WI38 (cell line): ENCODE results near the gene PLA2G2D.

Experiments
- H3K4me3 ChIP-seq: 2 replicates; pipeline ENCODE4 v1.5.1; 2011; ENCODE audit warnings: low read depth, mild to moderate bottlenecking, control low read depth, low read length
- CTCF ChIP-seq: IDR thresholded peaks from 2 replicates; pipeline ENCODE4 v1.5.1; 2012; ENCODE audit warnings: low read depth, mild to moderate bottlenecking, control low read depth, low read length

Gene PLA2G2D

GRCh38 chr1:20076710-20077461 is 42.5 kb downstream of the PLA2G2D start:
- no peak for TF ChIP-seq CTCF

DNA sequence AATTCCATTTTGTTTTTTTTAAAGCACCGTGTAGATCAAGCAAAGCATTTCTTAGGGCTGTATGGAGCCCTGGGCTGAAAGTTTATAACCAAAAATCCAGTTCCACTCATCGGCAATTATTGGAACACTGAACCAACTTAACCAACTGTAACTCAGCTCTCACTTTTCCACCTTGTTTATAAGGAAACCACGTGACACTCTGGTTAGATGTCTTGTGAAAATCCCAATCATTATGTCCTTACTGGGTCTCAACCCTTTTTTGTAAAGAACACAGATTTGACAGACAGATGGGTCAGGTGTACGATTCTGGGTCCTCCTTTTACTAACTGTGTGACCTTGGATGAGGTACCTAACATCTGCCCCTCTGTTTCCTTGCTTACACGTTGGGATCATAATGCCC is 43.1 kb downstream of the PLA2G2D start:
- no peak for TF ChIP-seq CTCF
- H3K4me3 ChIP-seq, result no peak overlapping the region

More at GRCh38 chr1:20076710-20077461, 42.5 kb downstream of the PLA2G2D start:
- H3K4me3 ChIP-seq, result no peak overlapping the region

- no peak overlapping the region for H3K4me3 ChIP-seq
- no peak for TF ChIP-seq CTCF
Observed at GRCh38 chr1:20075345-20075744, 44.0 kb downstream of the PLA2G2D start.

- H3K4me3 ChIP-seq, result no peak overlapping the region
- no peak for TF ChIP-seq CTCF
Observed at GRCh38 chr1:20074725-20075171, 44.6 kb downstream of the PLA2G2D start.

DNA sequence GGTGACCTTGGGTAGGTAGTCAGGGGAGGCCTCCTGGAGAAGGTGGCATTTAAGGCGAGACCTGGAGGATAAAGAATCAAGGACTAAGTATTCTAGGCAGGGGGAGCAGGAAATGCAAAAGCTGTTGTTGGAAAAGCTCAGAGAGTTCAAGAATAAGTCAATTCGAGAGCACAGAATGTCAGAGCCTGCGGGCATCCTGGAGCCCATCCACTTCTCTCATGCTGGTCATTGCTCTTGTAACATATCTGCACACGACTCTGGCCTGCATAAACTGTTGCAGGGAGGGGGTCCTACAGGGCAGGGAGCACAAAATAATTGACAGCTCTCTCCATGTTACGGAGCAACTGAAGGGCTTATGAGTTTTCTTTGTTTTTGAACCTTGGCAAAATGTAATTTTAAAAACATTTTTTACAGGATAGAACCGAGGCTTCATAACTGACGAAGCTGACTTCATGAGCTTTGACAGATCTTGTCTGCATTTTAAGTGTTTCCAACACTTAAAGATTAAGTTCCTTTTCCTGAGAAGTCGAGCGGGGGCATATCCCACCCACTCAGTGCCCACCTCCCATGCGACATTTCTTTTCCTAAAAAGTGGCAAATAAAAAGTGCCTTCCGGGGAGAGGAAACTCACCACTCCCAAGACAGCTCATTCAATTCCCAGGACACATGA is 45.1 kb downstream of the PLA2G2D start:
- H3K4me3 ChIP-seq, result no peak overlapping the region
- TF ChIP-seq CTCF, result no peak

GRCh38 chr1:20073256-20073655 is 46.1 kb downstream of the PLA2G2D start:
- H3K4me3 ChIP-seq, result no peak overlapping the region
- TF ChIP-seq CTCF, result no peak

DNA sequence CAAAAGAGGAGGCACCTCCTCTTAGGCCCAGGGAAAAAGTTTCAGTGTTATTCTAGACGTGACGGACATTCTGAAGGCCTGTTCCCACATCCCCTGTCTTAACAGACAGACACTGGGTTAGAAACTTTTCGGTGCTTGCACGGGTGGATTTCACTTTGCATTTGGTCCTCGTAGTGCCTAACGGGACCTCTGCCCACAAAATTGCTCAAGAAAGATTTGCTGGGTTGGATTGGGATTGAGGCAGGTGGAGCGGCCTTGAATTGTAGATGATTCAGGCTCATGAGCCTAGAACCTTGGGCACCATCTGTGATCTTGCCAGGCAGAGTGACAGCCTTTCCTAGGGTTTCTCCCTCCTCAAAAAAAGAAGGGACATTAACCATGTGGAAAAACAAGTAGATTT is 46.6 kb downstream of the PLA2G2D start:
- TF ChIP-seq CTCF, result no peak

More for the DNA sequence above, 46.6 kb downstream of the PLA2G2D start:
- no peak overlapping the region for H3K4me3 ChIP-seq
